WERI-Rb-1 (cell line): ENCODE measurements around the gene PLA2G15.

Experiments
- DNase-seq: peaks from one replicate; pipeline ENCODE4 v3.0.0-alpha.2; 2020
- H3K27ac ChIP-seq: fragments of 250-450 bp; sonication (Bioruptor Pico); 2 replicates; pipeline ENCODE4 v1.5.1; 2020; ENCODE audit warnings: mild to moderate bottlenecking, moderate library complexity
- H3K27me3 ChIP-seq: fragments of 250-450 bp; sonication (Bioruptor Pico); 2 replicates; pipeline ENCODE4 v1.5.1; 2021; ENCODE audit warnings: mild to moderate bottlenecking, low read depth, moderate library complexity; ENCODE audit not compliant: insufficient read depth, severe bottlenecking
- H3K36me3 ChIP-seq: fragments of 250-450 bp; sonication (Bioruptor Pico); 2 replicates; pipeline ENCODE4 v1.5.1; 2020; ENCODE audit warnings: mild to moderate bottlenecking, moderate library complexity
- H3K4me3 ChIP-seq: 2 replicates; pipeline ENCODE4 v1.5.1; 2011; ENCODE audit warnings: low read depth, mild to moderate bottlenecking, control low read depth, low read length
- H3K9me3 ChIP-seq: fragments of 250-450 bp; sonication (Bioruptor Pico); 2 replicates; pipeline ENCODE4 v1.5.1; 2021; ENCODE audit warnings: mild to moderate bottlenecking, moderate library complexity; ENCODE audit not compliant: severe bottlenecking
- TF ChIP-seq, protein P1 (sequence below): IDR thresholded peaks from 2 replicates; pipeline ENCODE4 v1.5.1; 2011; ENCODE audit warnings: low read depth, mild to moderate bottlenecking, control low read depth, inconsistent platforms, low read length

PLA2G15 gene

DNA sequence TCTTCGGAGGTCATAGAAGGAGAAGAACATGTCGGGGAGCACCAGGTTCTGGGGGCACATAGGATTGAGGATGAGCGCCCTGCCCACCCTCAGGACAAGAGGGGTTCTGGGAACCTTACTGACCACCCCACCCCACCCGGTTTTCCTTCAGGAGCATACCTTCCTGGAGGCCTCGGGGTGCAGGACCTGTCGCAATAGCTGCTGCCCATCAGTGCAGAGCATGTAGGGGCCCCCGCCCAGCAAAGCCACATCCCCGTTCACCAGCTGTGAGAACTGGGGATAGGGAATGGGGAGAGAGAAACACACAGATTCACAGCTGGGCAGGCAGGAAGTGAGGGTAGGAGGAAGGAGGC is 11.4 kb upstream of the PLA2G15 start:
- Histone ChIP-seq H3K27ac (no peak overlapping the region), H3K27me3 (no peaks in the 10 kb centered on the region), H3K4me3 (no peak overlapping the region), H3K9me3 (no peaks in the 10 kb centered on the region), H3K36me3 (peaks cover 13% of the 10 kb centered on the region)
- no peak for DNase-seq
- TF ChIP-seq, protein P1, sequence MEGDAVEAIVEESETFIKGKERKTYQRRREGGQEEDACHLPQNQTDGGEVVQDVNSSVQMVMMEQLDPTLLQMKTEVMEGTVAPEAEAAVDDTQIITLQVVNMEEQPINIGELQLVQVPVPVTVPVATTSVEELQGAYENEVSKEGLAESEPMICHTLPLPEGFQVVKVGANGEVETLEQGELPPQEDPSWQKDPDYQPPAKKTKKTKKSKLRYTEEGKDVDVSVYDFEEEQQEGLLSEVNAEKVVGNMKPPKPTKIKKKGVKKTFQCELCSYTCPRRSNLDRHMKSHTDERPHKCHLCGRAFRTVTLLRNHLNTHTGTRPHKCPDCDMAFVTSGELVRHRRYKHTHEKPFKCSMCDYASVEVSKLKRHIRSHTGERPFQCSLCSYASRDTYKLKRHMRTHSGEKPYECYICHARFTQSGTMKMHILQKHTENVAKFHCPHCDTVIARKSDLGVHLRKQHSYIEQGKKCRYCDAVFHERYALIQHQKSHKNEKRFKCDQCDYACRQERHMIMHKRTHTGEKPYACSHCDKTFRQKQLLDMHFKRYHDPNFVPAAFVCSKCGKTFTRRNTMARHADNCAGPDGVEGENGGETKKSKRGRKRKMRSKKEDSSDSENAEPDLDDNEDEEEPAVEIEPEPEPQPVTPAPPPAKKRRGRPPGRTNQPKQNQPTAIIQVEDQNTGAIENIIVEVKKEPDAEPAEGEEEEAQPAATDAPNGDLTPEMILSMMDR: no peak

DNA sequence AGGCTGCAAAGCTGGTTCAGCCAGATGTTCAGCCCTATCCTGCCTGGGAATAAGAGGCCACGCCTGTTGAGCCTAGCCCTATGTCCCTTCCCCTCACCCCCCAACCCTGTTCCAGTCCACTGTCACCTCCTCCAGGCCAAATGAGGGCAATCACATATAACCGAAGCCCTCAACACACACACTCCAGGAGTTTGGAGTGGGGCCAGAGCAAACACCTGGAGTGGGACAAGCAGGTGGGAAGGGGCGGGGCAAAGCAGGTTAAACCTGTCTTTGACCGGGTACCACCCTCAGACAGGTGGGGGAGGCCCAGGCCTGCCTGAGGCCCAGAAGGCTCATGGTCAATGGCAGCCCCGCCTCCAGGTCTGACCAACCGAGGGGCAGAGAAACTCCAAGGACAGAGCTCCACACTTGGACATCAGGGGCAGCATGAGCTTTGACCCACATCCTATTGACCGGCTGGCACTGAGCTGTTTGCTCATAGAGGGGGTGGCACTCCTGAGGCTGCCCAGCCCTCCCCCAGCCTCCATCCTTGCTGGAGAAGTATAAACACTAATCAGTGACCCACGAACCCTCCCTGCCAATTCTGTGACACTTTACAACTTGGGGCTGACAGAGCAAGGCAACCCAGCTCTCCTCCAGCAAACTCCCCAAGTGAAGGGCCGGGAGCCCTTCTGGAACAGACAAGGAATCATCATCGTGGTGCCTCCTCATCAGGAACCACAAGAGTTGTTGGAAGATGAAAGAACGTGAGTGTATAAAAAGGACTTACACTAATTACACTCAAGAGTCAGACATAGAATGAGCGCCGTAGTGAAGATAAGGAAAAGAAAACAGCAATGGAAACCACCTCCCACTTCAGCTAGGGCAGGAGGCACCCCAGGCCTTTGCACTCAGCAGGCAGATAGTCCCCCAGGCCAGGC is 10.7 kb upstream of the PLA2G15 start:
- TF ChIP-seq, protein P1: no peak
- H3K4me3 ChIP-seq: no peak overlapping the region
- H3K27me3 ChIP-seq: no peaks in the 10 kb centered on the region
- H3K9me3 ChIP-seq: no peaks in the 10 kb centered on the region
- DNase-seq: no peak
- H3K36me3 ChIP-seq: peaks cover 8% of the 10 kb centered on the region
- H3K27ac ChIP-seq: no peak overlapping the region

DNA sequence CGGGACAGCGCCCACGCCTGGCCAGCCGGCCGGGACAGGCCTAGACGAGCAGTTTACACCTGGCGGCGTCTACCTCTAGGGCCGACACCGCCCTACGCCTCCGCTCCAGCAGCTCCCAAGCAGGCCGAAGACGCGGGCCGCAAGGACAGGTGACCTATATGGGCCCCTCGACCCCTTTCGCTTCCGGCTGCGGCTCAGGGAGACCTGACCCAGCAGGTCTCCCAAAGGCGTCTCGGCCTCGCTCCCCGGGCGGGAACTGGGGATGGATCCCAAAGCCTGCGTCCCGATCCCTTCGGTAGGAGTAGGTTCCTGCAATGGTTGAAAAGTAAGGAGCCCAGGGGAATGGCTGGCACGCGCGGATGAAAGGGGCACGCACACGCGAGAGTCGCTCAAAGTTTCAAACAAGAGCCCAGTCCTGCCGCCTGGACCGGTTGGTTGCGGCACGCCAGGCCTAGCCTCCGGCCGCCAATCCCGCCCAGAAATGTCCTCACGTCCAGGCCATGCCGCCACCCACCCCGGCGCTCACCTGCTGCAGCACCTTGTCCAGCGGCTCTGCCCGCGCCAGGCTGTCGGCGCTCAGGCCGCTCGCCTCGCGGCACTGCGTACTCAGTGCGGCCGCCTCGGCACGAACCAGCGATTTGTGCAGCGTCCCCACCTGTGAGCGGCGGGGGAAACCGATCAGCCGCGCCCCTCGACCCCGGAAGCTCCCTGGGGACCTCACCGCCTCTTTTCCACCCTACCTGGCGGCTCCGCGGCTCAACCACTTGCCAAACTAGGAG is 9.9 kb upstream of the PLA2G15 start:
- H3K27me3 ChIP-seq: no peaks in the 10 kb centered on the region
- no peak overlapping the region for H3K4me3 ChIP-seq
- DNase-seq: no peak
- no peaks in the 10 kb centered on the region for H3K9me3 ChIP-seq
- H3K36me3 ChIP-seq: no peaks in the 10 kb centered on the region; the same call in 1 of the 2 replicates
- H3K27ac ChIP-seq: no peak overlapping the region
- TF ChIP-seq, protein P1: no peak

DNA sequence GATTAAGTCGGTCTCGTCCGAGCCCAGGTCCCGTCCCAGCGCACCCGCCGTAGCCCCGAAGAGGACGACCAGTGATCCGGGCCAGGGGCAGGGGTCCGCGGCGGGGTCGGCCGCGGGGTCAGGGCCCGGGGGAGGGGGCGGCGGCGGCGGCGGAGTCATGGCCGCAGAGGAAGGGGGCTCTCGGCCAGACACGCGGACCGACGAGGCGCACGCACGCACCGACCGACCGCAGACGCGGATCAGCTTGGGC is 9.4 kb upstream of the PLA2G15 start, which contains the start of gene ESRP2:
Gene ESRP2 (minus strand): TSS at position 241 of the 250 bp plus-strand sequence. CDS start 82 bp downstream, at position 159.
- no peaks in the 10 kb centered on the region for H3K27me3 ChIP-seq
- DNase-seq: no peak
- TF ChIP-seq, protein P1: no peak
- no peak within 1 kb of the TSS for H3K27ac ChIP-seq
- H3K9me3 ChIP-seq: no peaks in the 10 kb centered on the region
- H3K4me3 ChIP-seq: no peak within 1 kb of the TSS
- no peaks in the 10 kb centered on the region; the same call in 1 of the 2 replicates for H3K36me3 ChIP-seq

DNA sequence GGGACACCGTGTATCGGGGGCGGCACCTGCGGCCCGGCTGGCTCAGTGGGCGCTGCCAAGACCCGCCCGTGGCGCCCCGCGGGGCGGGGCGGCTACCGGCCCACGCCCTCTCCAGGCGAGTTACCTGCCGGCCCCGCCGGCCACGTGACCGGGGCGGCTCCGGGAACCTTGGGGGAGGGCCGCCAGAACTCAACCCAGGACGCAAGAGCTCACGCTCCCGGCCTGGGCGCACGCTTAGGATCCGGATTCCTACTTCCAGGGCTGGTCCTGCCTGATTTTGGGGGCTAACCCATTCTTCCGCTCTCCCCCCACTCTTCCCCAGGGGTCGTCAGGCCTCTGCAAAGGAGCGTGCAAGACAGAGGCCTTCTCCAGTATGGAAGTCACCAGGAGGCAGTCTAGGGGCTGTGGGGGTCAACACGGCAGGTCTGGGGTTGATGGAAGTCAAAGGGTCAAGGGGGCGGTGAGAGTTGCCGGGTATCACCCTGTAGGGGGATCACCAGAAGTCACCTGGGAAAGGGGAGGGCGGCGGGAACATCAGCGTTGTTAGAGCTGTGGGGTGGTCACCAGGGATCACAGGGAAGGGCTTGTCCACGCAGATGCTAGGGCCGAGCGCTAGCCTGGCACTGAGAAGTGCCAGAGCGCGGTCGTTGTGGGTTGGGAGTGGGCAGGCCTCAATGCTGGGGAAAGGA is 8.9 kb upstream of the PLA2G15 start:
- H3K4me3 ChIP-seq: no peak overlapping the region
- H3K36me3 ChIP-seq: no peaks in the 10 kb centered on the region; the same call in 1 of the 2 replicates
- DNase-seq: no peak
- TF ChIP-seq, protein P1: no peak
- no peak overlapping the region for H3K27ac ChIP-seq
- H3K9me3 ChIP-seq: no peaks in the 10 kb centered on the region
- no peaks in the 10 kb centered on the region for H3K27me3 ChIP-seq
